GM18498 (cell line): Measurements from ENCODE around the gene MSI1.

ENCODE experiments used
- ATAC-seq: cut with Tn5 transposase; IDR thresholded peaks from one replicate; pipeline ENCODE4 v1.9.1; 2021; ENCODE audit warnings: mild to moderate bottlenecking, moderate library complexity; ENCODE audit not compliant: unreplicated experiment

Gene MSI1

DNA sequence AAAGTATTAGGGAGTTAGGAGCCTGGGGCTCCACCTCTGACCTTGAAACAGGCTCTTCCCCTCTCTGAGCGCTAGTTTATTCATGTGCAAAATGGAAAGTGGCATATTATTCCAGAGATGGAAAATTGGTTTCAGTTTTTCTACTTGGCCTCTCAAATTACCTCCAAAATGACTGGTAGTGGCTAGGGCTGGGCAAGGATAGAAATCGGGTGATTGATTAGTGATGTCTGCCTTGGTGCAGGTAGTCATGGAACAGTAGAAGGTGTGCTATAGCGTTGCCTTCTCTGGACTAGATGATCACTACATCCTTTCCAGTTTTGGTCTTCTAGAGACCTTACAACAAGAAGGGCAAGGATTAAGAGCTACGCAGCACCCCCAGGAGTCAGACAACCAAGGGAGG is 8.6 kb upstream of the MSI1 start:
- no peak for ATAC-seq

DNA sequence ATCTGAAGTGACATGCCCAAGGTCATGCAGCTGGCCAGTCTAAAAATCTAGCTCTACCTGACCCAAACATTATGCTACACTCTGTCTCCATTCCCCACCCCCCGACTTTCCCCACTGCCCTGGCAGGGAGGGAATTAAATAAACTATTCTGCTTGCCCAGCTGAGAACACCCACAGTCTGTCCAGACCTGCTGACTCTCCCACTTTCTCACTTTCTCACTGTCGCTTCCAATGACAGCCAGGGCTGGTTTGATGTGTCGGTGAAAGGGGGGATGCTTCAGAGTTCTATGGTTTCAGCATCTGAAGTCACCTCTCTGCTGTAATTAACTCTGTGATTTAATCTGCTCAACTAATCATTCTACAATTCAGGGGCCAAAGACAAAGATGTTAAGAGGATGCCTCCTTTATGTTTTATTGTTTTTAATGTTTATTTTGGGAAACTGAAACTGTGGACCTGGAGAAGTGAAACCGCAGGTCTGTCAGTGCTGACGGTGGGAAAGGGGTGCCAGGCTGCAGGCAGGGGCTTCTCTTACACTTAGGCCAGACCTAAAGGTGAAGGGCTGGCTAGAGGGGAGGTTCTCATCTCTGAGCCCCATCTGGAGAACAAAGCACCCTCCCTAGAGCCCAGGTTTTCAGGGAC is 8.1 kb upstream of the MSI1 start:
- ATAC-seq, result no peak

DNA sequence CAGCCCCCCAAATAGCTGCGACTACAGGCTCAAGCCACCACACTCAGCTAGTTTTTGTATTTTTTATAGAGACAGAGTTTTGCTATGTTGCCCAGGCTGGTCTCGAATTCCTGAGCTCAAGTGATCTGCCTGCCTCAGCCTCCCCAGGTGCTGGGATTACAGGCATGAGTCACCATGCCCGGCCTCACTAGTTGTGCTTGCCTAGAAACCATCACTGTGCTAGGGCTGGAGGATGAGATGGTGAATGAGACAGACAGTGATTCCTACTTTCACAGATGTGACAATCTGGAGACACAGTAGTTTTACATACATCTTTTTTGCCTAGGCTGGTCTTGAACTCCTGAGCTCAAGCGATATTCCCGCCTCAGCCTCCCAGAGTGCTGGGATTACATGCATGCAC is 7.5 kb upstream of the MSI1 start:
- no peak for ATAC-seq

DNA sequence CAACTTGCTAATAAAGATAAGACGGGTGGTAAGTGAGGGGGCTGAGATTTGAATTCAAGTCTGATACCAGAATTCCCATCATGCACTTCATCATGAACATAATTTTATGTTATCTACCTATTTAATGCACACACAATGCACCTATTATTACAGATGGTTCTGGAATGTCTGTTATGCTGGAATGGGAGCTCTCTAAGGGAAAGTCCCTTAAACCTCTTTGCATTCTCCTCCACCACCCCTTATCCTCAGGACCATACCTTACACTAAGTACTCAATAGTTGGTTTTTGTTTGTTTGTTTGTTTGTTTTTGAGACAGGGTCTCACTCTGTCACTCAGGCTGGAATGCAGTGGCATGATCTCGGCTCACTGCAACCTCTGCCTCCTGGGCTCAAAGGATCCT is 7.0 kb upstream of the MSI1 start:
- no peak for ATAC-seq

DNA sequence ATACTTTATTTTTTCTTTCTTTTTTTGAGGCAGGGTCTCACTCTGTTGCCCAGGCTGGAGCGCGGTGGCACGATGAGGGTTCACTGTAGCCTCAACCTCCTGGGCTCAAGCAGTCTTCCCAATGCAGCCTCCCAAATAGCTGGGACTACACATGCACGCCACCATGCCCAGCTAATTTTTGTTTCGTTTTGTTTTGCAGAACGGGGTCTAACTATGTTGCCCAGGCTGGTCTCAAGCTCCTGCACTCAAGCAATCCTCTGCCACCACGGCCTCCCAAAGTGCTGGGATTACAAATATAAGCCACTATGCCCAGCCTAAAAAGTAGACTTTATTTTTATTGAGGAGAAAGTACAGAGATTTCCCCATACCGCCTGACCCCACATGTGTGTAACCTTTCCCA is 4.7 kb upstream of the MSI1 start:
- ATAC-seq, result no peak

DNA sequence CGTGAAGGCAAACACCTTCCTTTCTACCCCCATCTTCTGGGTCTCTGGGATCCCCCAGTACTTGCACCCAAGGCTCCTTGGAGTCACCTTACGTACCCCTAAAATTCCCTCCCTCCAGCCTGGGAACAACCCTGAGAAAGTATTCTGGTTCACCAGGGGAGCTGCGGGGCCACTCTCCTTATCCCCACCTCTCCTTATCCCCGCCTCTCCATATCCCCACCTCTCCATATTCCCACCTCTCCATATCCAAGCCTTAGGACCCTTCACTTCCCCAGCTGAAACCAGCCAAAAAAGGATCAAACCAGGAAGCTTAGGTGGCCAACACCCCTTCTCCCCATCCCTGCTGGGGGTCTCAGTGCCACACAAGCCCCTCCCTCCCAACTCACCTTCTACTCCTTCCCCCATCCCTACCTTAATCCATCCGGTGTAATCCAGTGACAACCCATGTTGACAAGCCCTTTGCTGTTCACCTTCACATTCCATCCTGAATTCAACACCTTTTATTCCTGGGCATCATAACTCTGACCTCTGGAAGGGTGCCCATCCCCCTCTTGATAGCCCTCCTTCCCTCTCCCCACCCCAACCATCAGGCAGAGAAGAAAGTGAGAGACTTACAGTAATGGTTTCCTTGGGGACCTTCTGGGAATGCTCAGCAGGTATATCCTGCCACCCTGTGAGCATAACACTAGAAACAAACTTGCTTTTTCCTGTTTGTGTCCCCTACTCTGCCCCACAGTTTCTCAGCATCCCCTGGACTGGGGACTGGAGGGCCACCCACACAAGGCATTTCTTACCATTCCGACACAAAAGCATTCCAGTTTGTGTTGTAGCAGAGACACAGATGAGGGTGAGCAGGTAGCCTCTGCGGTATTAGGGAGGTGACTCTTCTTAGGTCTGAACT is 1.6 kb upstream of the MSI1 start:
- ATAC-seq, result no peak

DNA sequence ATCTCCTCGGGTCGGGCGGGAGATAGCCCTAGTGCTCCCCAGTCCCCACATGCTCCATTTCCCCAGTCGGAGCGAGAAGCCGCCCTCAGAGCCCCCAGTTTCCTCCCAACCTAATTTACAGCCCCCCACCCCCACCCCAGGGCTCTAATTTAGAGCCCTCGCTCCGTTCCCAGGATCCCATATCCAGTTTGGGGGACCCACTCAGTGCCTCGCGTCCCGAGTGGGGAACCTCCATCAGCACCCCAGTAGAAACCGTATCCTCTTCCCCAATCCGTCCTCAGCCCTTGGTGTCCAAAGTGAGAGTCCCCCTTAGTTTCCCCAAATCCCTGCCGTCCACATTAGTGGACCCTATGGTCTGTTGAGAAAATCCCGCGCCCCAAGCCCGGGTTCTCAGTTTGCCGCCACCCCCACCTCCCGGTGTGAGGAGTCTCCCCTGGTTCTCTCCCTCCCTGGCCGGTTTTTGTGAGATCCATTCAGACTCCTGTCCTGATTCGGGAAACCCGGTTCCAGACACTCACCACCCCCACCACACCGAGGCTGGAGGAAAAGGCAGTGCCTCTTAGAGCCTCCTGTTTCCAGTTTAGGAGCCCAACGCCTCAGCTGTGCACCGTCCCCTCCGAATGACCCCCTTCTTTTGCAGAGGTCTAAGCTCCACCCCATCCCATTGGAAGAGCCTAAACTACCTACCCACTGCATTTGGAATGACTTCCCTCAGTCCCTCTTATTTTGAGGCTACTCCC is 809 bp upstream of the MSI1 start:
- ATAC-seq, result no peak

DNA sequence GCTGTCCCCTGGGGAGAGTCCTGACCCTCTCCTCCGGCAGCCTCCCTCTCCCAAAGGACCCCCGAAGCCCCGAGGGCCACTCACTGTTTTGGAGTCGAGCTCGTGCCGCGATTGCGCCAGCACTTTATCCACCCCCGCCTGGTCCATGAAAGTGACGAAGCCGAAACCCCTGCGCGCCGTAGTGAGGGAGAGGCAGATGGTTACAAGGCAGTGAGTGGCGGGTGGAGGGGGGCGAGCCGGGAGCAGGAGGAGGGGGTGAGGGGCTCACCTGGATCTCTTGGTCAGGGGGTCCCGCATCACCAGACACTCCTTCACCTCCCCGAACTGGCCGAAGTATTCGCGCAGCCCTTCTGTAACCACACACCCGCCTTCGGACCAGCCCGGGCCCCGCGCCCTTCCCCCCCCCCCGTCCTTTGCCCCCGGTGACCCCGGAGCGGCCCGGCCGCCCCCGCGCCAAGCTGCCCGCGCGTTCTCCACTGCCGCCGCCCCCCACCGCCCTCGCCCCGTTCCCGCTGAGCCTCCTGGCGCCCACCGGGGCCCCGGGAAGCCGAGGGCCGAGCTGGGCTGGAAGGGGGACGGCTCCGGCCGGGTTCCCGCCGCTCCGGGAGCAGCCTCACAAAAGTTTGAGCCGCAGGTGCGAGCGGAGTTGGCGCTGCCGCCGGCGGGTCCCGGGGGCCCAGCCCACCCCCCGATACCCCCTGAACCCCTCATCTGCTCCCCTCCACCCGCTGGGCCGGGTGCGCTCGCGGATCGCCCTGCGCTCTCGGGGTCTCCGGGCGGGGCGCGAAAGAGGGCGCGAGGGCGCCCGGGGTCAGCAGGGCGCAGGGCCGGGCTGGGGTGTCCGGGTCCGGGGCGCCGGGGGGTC is 808 bp downstream of the MSI1 start:
- ATAC-seq, result no peak

DNA sequence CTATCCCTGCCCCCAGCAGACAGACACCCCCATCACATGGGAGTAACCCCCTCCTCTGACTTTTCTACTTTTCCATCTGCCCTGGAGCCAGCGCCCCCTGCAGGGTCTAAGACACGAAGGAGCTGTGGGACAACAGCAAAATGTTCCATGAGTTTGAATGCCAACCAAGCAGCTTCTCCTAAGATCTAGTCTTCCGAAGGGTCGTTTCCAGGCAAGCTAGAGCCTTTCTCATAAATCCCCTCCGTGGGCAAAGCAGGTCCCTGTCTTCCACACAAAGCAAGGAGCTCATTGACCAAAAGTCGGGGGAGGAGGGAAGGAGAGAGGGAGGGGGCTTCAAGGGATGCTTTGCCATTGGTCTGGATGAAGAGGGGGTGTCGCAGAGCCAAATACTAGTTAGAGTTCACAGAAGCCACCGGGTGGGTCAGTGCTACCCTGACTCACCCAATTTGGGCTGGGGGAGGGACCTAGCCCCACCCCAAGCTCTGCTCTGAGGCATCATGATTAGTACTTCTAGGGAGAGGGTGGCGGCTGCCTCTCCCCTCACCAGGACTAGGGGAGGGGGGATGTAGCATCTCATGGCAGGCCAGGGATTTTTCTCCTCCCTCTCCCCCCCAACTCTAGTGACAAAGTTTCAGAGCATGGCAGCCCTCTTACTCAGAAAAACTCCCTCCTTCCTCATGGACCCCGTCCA is 1.6 kb downstream of the MSI1 start:
- no peak for ATAC-seq

DNA sequence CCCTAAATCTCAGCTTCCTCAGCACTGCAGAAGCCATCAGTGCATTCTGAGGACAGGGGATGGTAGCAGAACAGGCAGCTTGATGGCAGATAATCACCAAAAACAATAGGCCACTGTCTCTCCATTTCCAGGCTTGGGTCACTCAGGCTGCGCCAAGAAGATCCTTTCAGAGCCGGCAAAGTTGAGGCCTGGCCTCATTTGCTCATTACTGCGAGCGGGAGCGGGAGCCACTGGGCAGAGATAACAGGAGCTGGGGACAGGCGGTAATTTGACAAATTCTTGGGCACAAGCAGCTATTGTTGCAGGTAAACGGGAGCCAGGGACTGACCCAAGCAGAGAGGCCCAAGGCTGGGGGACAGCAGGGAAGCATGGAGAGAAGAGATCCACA is 2.1 kb downstream of the MSI1 start:
- no peak for ATAC-seq

DNA sequence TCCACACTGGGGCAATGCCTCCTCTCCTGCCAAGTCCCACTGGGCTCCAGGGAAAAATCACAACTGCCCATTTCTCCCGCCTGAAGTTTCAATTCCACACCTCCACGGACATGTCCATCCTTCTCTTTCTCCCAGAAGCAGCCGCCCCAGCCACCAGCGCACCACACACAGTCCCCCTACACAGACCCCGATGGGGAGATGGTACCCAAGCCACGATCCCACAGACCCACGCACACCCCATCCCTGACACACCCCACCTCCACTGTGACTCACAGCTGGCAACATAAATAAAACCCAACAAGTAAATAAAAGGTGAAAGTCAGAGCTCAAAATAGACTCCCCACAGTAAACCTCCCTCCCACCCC is 2.6 kb downstream of the MSI1 start:
- no peak for ATAC-seq

DNA sequence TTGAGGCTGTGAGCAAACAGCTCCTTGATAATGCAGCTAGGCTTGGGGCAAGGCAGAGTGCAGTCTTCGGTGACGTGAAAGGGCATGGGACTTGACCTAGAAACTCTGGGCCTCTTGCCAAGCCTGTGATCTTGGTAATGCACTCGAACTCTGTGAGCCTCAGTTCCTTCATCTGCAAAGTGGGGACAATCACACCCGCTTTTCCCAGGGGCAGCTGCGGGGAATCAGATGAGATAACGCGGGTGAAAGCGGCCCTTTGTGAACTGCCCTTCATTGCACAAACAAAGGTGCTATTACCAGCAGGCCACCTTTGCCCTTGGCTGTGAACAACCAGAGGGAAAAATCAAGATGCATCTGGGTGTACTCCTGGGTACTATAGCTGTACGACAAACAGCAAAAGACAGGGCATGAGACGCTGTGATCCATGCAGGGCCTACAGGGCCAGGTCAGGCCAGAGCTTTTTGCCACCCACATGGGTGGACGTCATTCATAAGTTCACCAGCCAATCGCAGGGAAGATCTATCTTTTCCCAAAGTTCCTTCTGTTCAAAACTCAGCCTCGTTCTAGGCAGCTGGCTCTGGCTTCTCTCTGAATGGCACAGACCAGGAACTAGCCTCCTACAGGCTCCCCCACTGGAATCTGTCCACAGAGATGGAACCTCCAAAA is 3.2 kb downstream of the MSI1 start:
- ATAC-seq, result no peak

DNA sequence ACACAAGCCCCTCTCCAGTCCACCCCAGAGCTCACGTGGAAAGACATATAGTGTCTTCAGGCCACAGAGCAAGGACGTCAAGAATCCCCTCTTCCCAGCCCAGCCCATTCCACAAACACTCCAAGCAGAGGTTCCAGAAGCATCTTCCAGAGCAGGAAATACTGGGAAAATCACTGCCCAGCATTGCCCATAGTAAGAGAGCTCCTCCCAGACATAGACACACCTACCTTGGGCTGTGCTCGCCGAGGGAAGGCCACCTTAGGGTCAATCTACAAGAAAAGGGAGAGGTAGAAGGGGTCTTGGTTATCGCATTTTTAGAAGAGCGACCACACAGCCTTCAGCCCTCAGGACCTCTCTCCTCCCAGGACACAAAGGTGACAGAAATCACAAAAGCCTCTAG is 4.5 kb downstream of the MSI1 start:
- no peak for ATAC-seq

DNA sequence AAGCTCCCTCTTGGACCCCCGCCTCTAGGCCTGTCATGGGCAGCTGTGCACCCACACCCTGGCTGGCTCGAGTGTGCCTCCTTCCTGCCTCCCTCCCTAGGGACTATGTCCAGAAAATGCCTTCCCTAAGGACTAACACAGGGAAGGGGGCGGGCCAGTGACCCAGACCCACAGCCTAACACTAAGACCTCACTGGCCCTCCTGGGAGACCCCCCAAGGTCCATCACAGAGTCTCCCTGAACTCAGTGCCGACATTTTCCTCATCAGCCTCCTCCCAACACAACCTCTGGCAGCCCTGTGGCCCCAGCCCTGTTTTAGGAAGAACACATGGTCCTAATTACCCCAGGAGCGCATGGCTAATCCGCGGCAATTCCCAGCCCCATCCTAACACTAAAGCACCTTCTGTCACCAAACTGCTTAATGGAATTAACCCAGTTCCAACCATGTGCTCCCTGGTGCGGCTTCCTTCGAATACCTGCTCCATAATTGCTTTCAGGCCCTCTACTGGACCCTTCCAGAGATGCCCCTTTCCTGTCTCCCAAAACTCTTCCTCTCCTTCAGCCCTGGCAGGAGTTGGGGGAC is 5.6 kb downstream of the MSI1 start:
- no peak for ATAC-seq

DNA sequence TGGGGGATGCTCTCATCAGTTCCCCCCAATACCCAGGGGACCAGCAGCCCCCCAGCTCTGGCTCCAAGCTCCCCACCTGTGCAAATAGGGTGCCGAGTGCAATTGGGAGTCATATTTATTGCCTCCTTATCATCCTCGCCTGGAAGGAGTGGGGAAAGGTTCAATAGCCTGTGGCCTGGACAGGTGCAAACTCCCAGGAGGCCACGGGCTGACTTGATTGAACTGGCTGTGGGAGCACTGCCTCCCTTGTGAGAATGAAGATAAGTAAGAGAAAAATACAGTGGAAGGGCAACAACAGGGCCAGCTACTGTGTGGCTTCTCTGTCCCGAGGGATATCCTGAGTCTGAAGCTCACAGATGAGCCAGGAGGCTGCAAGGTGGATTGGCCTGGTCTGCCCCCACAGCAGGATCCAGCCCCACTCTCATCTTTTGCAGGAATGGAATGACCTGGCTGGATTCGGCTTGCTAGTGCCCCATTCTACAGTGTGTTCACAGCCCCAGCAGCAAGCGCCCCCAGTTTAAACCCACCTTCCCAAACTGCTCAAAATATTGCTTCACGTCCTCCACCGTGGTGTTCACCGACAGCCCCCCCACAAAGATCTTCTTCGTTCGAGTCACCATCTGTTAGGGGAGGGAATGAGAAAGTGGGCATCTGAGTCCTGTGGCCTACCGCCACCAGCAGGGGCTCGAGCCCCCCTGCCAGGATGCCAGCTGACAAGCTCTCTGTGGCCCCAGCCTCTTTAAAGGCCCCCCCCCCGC is 6.3 kb downstream of the MSI1 start:
- no peak for ATAC-seq

DNA sequence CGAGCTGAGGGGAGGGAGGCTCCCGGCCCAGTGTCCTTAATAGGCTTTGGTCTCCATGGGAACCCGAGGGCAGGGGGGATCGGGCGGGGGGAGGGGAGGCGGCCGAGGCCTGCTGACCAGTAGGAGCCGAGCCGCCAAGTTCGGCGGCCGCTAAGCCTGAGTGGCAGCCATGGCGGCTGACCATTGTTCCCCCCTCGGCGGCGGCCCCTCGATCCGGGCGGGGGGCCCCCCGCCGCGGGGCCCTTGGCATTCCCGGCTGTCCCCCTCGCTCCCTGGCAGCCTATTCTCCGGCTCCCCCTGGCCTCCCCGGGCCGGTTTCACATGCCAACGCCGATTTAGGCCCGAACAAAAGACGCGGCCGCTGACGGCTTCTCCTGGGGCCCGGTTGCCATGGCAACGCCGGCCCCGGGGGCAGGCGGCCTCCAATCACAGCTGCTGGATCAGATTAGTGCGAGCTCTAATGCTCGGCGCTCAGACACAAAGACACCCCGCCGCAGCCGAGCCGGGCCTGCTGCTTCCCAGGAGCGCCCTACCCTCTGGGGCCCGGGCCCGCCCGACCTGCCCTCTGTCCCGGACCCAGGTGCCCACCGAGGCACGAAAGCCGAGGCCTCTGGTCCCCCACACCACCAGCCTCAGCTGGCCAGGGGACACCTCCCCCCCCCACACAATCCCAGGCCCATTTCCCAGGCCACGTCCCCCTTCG is 7.3 kb downstream of the MSI1 start:
- no peak for ATAC-seq

DNA sequence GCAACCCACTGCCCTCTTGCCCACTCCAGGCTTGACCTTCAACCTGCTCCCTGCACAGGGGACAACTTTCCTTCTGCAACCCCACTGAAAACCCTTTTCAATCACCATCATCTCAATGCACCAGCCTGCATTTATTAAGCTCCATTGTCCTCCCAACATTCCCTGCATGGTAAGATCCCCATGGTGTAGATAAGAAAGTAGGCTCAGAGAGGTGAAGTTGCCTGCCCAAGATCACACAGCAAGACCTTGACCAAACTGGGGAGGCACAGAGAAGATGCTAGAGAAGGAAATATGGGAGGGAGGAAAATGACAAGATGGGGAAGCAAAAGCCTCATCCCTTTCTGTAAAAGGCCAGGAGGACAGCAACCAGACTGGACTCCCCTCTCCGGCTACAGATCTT is 9.8 kb downstream of the MSI1 start:
- ATAC-seq, result no peak

DNA sequence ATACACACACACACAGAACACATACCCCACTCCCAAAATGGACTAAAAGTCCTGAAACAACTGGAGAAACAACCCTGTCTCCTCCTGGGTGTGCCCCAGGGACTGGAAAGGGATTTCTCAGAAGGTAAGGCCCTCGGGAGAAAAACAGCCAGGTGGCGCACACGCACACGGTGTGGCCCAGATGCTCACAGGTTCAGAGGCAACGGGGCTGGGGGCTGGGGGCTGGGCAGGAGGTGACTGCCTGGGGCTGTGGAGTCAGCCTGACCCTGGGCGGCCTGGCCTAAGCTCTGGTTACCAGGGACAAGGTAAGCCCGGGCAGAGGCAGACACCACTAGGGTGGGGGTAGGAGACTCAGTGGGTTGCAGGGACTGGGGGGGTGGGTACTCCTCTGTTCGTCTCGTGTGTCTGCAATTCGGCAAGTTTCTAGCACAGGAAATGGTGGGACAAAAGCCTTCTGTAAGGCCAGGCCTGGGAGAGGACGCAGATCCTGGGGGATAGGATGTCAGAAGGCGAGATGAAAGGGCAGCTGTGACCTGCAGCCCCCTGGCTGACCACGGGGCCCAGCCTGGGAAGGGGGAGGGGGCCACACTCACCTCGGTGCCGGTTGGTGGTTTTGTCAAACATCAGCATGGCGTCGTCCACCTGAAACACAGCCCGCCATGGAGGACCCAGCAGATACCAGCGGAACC is 10.4 kb downstream of the MSI1 start:
- no peak for ATAC-seq
